ENCODE results near the gene KRT33B. TPM values are rescaled to one million over a fixed set of nuclear protein-coding genes. Genes with fewer than 3 reads are reported as not detected.

The KRT33B gene
- total RNA-seq, 1 donor from 2014 or later = 0.17 TPM

DNA sequence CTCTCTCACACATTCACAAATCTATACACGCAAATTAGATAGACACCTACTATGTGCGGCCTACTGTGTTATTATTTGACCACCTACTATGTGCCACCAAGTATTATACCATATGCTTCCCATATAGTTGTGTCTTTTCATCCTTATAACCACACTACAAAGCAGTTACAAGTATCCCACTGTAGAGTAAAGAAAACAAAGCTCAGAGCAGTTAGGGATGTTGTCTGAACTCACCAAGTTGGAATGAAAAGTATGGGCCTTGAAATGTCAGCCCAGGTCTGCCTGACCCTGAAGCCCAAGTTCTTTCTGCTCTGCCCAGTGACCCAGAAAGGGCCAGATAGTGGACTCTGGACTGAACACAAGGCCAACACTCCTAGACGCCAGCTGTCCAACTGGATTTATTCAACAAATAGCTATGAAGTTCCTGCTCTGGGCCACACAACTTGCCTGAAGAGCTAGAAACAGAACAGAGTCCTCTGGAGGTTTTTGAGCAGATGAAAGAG lies 46.3 kb upstream of the KRT33B start:
- Histone ChIP-seq H3K4me3 (ENCODE audit: low read depth, low read length) (no peak overlapping the region), H3K36me3 (ENCODE audit: control insufficient read depth, insufficient read depth, low read length) (no peaks in the 10 kb centered on the region), H3K27me3 (ENCODE audit: control insufficient read depth, insufficient read depth, low read length) (no peaks in the 10 kb centered on the region)
- no peak for TF ChIP-seq CTCF (IDR thresholded peaks at IDR 0.05; ENCODE audit: insufficient read depth, low read length, poor library complexity, severe bottlenecking)
- DNase-seq (ENCODE audit: low read depth) = peak; percentile 48

DNA sequence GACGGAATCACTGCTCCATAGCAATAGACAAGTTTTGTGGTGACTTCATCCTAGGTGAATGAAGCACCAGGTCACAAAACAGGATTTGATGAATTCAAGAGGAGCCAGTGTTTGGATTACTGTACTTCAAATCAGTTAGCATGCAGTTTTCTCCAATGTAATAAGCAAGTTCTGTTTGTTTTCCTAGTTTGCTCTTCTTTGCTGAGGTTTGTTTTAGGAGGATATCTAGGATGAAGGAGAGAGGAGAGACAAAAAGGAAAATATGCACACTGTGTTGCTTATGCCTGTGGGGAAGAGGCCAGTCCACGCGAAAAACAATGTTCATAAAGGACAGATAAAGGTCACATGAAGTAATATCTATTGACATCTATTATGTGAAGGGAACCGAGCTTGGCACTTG lies 45.8 kb upstream of the KRT33B start:
- H3K36me3 ChIP-seq (ENCODE audit: control insufficient read depth, insufficient read depth, low read length) = no peaks in the 10 kb centered on the region
- no peak for TF ChIP-seq CTCF (IDR thresholded peaks at IDR 0.05; ENCODE audit: insufficient read depth, low read length, poor library complexity, severe bottlenecking)
- DNase-seq (ENCODE audit: low read depth) = no peak
- H3K27me3 ChIP-seq (ENCODE audit: control insufficient read depth, insufficient read depth, low read length) = no peaks in the 10 kb centered on the region
- no peak overlapping the region for H3K4me3 ChIP-seq (ENCODE audit: low read depth, low read length)

DNA sequence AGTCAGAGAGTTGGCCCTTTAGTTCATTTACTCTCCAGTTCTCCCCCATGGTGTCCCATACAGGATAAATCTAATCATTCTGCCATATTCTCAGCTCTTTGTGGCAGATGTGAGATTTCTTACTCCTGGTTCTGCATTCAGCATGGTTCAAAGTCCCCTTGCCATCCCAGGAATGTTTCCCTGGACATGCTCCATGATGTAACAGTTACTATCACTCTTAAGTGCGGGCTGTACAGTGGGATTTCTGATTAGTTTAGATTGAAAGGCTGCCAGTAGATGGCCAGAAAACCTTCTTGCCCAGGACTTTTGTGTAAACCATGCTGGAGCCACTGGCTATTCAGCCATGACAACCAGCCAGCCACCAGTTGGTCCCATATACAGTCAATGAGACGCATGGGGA lies 44.4 kb upstream of the KRT33B start:
- no peak for TF ChIP-seq CTCF (IDR thresholded peaks at IDR 0.05; ENCODE audit: insufficient read depth, low read length, poor library complexity, severe bottlenecking)

DNA sequence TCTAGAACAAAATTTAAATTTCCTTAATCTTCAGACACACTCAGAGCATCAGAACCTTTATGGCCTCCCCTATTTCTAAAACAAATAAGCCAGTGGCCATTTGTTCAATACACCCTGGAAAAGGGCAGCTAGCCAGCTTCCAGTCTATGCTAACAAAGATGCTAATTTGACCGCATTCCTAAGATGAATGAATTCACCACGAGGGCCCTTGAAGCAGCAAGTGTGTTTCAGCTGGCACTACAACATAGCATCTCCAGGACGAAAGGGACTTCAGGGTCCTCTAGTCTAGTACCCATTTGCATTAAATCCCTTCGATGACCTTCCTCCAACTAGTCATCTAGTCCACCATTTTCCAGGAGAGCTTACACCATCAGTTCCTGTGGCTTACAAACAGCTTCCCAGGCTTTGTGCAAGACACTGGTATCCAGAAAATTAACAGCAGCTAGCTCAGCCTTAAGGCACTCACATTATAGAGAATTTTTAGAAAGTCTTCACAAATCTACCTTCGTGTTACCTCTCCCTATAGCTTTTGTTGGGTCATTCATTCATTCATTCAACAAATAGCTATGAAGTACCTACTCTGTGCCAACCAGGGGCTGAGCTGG lies 43.8 kb upstream of the KRT33B start:
- H3K36me3 ChIP-seq (ENCODE audit: control insufficient read depth, insufficient read depth, low read length) = no peaks in the 10 kb centered on the region
- no peak overlapping the region for H3K4me3 ChIP-seq (ENCODE audit: low read depth, low read length)
- DNase-seq (ENCODE audit: low read depth) = no peak
- no peak for TF ChIP-seq CTCF (IDR thresholded peaks at IDR 0.05; ENCODE audit: insufficient read depth, low read length, poor library complexity, severe bottlenecking)
- H3K27me3 ChIP-seq (ENCODE audit: control insufficient read depth, insufficient read depth, low read length) = no peaks in the 10 kb centered on the region

More for the DNA sequence above, 44.4 kb upstream of the KRT33B start:
- no peak for DNase-seq (ENCODE audit: low read depth)
- no peaks in the 10 kb centered on the region for H3K36me3 ChIP-seq (ENCODE audit: control insufficient read depth, insufficient read depth, low read length)
- no peak overlapping the region for H3K4me3 ChIP-seq (ENCODE audit: low read depth, low read length)
- H3K27me3 ChIP-seq (ENCODE audit: control insufficient read depth, insufficient read depth, low read length) = no peaks in the 10 kb centered on the region

DNA sequence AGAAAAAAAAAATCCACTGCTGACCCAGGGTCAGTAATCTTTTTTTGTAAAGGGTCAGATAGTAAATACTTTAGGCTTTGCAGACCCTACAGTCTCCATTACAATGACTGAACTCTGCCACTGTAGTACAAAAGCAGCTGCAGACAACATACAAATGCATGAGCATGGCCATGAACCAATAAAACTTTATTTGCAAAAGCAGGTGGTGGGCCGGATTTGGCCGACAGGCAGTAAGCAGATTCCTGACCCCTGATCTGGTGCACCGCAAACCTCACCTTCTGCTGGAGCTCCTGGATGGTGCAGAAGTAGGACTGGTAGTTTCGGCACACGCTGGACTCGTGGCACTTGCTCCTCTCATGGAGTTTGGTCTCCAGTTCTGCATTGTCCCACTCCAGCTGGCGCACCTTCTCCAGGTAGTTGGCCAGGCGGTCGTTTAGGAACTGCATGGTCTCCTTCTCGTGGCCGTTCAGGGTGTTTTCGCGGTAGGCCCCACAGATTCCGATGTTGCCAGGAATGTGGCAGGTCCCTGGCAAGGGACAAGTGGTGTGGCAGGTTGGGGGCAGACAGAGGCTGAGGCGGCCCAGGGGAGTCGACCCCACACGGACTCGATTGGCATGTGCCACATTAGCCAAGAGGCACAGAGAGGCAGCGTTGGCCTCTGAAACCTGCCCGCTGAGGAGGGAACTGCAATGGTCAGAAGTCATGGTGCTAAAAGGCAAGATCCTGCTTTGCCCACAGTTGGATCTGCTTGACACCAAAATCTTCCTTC lies 41.6 kb upstream of the KRT33B start:
- DNase-seq (ENCODE audit: low read depth) = no peak
- H3K36me3 ChIP-seq (ENCODE audit: control insufficient read depth, insufficient read depth, low read length) = no peaks in the 10 kb centered on the region
- H3K4me3 ChIP-seq (ENCODE audit: low read depth, low read length) = no peak overlapping the region
- no peak for TF ChIP-seq CTCF (IDR thresholded peaks at IDR 0.05; ENCODE audit: insufficient read depth, low read length, poor library complexity, severe bottlenecking)
- no peaks in the 10 kb centered on the region for H3K27me3 ChIP-seq (ENCODE audit: control insufficient read depth, insufficient read depth, low read length)

Measured in kidney epithelial cell (primary cell).